GM19240 (cell line): ENCODE results near the gene MAP1LC3C.
"Not testable (repeated sequence)": the region's sequence is repeated elsewhere in the genome, so short reads cannot be mapped to it uniquely, and the experiment has no call there.

Experiments
- DNase-seq: peaks from one replicate; pipeline ENCODE4 v3.0.0; 2011; ENCODE audit warnings: low spot score; ENCODE audit not compliant: insufficient read length

Gene MAP1LC3C

DNA sequence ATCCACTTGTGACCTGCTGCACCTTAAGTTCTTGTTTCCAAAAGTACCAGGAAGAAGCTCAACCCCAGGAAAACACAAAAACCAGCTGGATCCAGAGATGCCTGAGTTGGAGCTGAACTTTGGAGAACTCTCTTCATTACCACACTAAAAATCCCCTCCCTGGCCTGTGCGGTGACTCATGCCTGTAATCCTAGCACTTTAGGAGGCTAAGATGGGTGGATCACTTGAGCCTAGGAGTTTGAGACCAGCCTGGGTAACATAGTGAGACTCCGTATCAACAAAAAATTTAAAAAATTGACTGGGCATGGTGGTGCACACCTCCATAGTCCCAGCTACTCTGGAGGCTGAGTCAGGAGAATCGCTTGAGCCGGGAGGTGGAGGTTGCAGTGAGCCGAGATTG, 6.2 kb downstream of the MAP1LC3C start:
- DNase-seq: no peak

DNA sequence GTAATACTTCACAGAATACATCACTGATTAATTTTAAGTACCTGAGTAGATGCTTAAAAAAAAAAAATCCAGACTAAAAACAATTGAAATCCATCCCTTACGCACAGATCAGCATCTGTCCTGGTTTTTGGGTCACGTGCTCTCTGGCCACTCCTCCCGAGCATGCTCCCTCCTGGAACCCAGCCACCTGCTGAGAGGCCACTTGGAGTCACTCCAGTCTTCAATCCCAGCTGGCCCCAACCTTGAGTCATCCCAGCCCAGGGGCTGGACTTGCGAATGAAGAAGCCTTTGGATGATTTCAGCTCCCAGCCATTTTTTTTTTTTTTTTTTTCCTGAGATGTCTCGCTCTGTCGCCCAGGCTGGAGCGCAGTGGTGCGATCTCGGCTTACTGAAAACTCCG, 8.9 kb downstream of the MAP1LC3C start:
- DNase-seq: no peak

DNA sequence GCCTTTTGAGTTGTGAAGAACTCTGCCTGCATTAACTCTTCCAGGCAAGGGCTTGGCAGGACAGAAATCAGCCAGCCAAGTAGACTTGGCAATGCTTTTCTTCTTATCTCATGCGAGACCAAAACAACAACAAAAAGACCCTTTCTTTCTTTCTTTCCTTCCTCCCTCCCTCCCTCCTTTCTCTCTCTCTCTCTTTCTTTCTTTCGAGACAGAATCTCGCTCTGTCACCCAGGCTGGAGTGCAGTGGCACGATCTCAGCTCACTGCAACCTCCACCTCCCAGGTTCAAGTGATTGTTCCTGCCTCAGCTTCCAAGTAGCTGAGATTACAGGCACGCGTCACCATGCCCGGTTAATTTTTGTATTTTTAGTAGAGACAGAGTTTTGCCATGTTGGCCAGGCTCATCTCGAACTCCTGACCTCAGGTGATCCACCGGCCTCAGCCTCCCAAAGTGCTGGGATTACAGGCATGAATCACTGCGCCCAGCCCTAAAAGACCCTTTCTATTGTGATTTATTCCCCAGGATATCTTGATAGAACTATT, 10.4 kb downstream of the MAP1LC3C start:
- not testable (repeated sequence) for DNase-seq

DNA sequence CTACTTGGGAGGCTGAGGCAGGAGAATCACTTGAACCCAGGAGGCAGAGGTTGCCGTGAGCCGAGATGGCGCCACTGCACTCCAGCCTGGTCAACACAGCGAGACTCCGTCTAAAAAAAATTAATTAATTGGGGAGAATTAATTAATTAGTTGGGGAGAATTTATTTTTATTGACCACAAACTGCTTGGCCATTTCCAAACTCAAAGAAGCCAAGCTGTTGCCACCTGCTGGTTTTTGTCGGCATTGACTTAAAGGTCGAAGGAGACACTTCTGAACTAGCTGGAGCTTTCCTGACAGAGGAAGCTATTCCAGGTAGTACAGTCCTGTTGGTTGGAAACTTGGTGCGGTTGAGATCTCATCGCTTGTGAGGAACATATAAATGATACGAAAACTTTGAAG, 13.1 kb downstream of the MAP1LC3C start:
- DNase-seq: peak; percentile 23

- no peak for DNase-seq
These were observed 19.0 kb downstream of the MAP1LC3C start for GRCh38 chr1:241979926-241980325.

DNA sequence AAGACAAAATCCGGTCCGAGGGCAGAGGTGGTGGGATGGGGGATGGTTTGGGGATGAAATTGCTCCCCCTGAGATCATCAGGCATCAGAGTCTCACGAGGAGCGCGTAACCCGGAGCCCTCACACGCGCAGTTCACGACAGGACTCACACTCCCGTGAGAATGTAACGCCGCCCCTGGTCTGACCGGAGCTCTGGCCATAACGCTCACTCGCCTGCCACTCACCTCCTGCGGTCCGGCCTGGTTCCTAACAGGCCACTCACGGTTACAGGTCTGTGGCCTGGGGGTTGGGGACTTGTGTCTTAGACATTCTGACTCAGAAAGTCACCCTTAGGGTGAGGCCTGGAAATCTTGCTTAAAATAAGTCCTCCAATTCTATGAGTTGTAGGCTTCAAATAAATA, 19.8 kb downstream of the MAP1LC3C start:
- DNase-seq: no peak

DNA sequence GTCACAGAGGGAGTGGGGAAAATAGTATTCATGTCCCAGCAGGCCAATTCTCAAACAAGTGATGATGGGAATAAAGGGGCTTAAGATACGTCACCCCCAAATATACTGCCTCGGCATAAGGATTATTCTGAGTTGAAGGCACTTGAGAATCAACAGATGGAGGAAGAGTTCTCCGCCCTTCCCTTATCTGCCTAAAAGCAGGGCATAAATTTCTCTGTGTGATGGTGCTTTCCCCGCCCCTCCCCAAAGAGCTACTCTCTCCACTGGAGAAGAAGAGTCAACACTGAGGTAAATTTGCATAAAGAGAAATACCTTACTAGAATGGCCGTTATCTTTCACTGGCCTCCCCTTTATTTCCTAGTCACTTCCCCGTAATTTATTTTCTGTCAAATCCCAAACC, 22.7 kb downstream of the MAP1LC3C start:
- DNase-seq: no peak

- DNase-seq: no peak
These were observed 26.1 kb downstream of the MAP1LC3C start for GRCh38 chr1:241972703-241973369.

- no peak for DNase-seq
These were observed 30.3 kb downstream of the MAP1LC3C start for GRCh38 chr1:241968611-241969010.

DNA sequence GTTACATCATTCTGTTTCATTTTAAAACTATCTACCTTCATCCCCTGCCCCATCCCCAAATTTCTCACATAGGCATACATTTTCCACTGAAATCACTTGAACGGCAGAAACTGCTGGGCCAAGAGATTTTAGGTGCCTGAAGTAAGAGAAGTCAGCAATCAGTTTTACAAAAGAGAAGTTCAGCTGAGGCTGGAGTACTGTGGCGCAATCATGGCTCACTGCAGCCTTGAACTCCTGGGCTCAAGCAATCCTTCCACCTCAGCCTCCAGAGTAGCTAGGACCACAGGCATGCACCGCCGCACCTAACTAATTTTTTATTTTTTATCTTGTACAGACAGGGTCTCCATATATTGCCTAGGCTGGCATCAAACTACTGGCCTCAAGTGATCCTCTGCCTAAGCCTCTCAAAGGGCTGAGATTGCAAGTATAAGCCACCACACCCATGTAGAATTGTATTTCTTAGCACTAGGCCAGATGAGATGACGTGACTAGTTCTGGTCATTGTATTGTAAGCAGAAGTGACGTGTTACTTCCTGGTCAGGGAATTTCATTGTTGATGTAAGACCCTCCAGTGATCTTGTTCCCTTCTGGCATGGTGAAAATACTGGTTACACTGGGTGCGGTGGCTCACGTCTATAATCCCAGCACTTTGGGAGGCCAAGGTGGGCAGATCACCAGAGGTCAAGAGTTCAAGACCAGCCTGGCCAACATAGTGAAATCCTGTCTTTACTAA, 34.2 kb downstream of the MAP1LC3C start:
- no peak for DNase-seq

GRCh38 chr1:241963722-241964121, 35.2 kb downstream of the MAP1LC3C start:
- DNase-seq: no peak

GRCh38 chr1:241962153-241962552, 36.7 kb downstream of the MAP1LC3C start:
- DNase-seq: no peak

DNA sequence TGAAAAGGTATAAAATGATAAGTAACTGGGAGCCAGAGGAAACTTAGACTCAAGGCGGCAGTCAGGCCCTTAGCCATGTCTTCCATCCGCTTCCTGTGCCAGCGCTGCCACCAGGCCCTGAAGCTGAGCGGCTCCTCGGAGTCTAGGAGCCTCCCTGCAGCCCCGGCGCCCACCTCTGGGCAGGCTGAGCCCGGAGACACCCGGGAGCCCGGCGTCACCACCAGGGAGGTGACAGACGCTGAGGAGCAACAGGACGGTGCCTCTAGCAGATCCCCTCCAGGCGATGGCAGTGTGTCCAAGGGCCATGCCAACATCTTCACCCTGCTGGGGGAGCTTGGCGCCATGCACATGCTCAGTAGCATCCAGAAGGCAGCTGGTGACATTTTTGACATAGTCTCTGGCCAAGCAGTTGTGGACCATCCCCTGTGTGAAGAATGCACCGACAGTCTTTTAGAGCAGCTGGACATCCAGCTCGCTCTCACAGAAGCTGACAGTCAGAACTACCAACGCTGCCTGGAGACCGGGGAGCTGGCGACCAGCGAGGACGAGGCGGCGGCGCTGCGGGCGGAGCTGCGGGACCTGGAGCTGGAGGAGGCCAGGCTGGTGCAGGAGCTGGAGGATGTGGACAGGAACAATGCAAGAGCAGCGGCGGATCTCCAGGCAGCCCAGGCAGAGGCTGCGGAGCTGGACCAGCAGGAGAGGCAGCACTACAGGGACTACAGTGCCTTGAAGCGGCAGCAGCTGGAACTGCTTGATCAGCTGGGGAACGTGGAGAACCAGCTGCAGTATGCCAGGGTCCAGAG, 41.0 kb downstream of the MAP1LC3C start, which contains the start of gene BECN2:
BECN2 (plus strand) TSS at position 76 of the 803 bp plus-strand sequence; CDS start at position 76, 0 bp downstream.
- no peak for DNase-seq

GRCh38 chr1:241950390-241950789, 48.5 kb downstream of the MAP1LC3C start:
- DNase-seq: no peak

DNA sequence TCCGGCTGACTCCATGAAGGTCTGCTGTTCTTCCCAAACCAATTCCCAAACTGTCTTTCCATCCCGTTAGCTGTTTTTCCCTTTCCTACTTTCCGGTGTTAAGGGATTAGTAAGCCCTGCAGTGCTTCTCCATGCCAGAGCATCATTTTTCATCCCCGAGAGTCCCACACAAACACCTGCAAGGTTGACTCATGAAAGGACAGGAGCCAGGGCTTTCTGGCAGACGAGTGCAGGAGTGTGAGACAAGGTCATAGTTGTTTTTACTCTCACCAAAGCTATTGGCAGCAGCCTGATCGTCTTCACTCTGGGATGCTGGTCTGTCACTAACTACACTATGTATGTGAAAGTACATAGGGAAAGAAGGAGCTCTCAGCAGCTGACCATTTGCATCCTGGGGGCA, 51.5 kb downstream of the MAP1LC3C start:
- DNase-seq: no peak
